NOMO-1 treated with dmso at 0.1 percent for 144 hours (cell line): ENCODE measurements around the gene CAMK2A.

Source experiments
- DNase-seq: peaks from one replicate; lab custom pipeline; 2025; ENCODE audit not compliant: unreplicated experiment; lab: John Stamatoyannopoulos, UW

The CAMK2A gene

DNA sequence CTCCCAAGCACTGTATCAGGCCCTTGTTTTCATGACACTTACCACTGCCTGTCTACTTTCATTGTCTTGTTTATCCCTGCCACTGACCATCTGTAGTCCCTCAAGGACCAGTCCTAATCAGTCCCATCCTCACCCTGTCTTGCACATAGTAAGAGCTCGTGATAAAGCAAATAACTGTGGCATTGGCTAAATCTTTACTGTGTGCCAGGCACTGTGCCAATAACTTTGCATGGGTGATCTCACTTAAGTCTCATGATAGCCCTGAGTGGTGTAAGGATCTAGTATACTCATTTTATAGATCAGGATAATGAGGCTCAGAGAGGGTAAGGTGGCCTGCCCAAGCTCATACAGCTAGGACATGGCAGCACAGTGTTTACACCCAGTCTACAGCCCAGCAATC is 117.4 kb downstream of the CAMK2A start:
- DNase-seq = no peak
